ENCODE measurements around the gene LIPF. TPM values are rescaled to one million over a fixed set of nuclear protein-coding genes. Genes with fewer than 3 reads are reported as not detected.
"Not testable (repeated sequence)": the region's sequence is repeated elsewhere in the genome, so short reads cannot be mapped to it uniquely, and the experiment has no call there.

Gene LIPF
- total RNA-seq, 2 donors from 2014 or later, result not detected

- H3K9me3 Mint-ChIP-seq, result no peaks in the 10 kb centered on the region
- ATAC-seq (no peak), DNase-seq (ENCODE audit: low spot score) (no peak)
- no peaks in the 10 kb centered on the region for H3K36me3 Mint-ChIP-seq
- peaks cover 11 to 18% of the 10 kb centered on the region in 2 donors for H3K27me3 Mint-ChIP-seq
- H3K4me3 Mint-ChIP-seq, result no peak overlapping the region
- no peaks in the 10 kb centered on the region for H3K4me1 Mint-ChIP-seq (ENCODE audit: low read depth in 2 of 2)
- H3K27ac Mint-ChIP-seq, result no peak overlapping the region
Measured at GRCh38 chr10:88659725-88660597, 4.3 kb upstream of the LIPF start.

- Mint-ChIP-seq H3K27me3 (peaks cover 11 to 18% of the 10 kb centered on the region in 2 donors), H3K36me3 (no peaks in the 10 kb centered on the region), H3K9me3 (no peaks in the 10 kb centered on the region), H3K27ac (no peak overlapping the region), H3K4me1 (ENCODE audit: low read depth in 2 of 2) (no peaks in the 10 kb centered on the region), H3K4me3 (no peak overlapping the region)
- DNase-seq (ENCODE audit: low spot score), result no peak
- no peak for ATAC-seq
Measured at GRCh38 chr10:88660598-88660884, 3.7 kb upstream of the LIPF start.

- H3K4me1 Mint-ChIP-seq (ENCODE audit: low read depth in 2 of 2), result no peaks in the 10 kb centered on the region
- H3K9me3 Mint-ChIP-seq, result no peaks in the 10 kb centered on the region
- H3K36me3 Mint-ChIP-seq, result no peaks in the 10 kb centered on the region
- no peak overlapping the region for H3K4me3 Mint-ChIP-seq
- ATAC-seq, result no peak
- DNase-seq (ENCODE audit: low spot score), result no peak
- no peak overlapping the region for H3K27ac Mint-ChIP-seq
- peaks cover 11 to 18% of the 10 kb centered on the region in 2 donors for H3K27me3 Mint-ChIP-seq
Measured at GRCh38 chr10:88661018-88661417, 3.2 kb upstream of the LIPF start.

DNA sequence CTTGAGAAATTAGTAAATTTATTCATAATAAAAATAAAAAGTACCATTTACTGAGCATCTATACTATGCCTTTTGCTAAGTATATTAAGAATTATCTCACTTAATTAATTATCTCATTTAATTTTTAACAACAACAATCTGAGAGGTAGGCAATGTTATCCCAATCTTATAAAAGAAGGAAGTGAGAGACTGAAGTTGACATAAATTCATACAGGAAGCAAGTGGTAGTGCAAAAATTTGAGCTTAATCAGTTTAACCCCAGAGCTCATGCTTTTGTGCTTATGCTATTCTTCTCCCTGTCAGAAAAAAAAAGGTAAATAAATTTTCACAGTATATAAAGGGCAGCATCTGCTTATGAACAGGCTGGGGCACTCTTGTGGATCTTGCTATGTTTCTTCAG is 2.7 kb upstream of the LIPF start:
- Mint-ChIP-seq H3K4me3 (no peak overlapping the region), H3K9me3 (no peaks in the 10 kb centered on the region), H3K27ac (no peak overlapping the region), H3K4me1 (ENCODE audit: low read depth in 2 of 2) (no peaks in the 10 kb centered on the region), H3K27me3 (peaks cover 11 to 18% of the 10 kb centered on the region in 2 donors), H3K36me3 (no peaks in the 10 kb centered on the region)
- ATAC-seq (no peak), DNase-seq (ENCODE audit: low spot score) (no peak)

DNA sequence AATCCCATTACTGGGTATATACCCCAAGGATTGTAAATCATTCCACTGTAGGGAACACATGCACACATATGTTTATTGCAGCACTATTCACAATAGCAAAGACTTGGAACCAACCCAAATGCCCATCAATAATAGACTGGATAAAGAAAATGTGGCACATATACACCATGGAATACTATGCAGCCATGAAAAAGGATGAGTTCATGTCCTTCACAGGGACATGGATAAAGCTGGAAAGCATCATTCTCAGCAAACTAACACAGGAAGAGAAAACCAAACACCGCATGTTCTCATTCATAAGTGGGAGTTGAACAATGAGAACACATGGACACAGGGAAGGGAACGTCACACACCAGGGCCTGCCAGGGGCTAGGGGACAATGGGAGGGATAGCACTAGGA is 1.1 kb upstream of the LIPF start:
- H3K36me3 Mint-ChIP-seq; H3K9me3 Mint-ChIP-seq; DNase-seq (ENCODE audit: low spot score); ATAC-seq; H3K4me3 Mint-ChIP-seq; H3K4me1 Mint-ChIP-seq (ENCODE audit: low read depth in 2 of 2); H3K27ac Mint-ChIP-seq: not testable (repeated sequence)
- H3K27me3 Mint-ChIP-seq, result peaks cover 8 to 18% of the 10 kb centered on the region in 2 donors

- H3K9me3 Mint-ChIP-seq, result no peaks in the 10 kb centered on the region
- no peak for ATAC-seq
Measured at GRCh38 chr10:88668465-88668864, 4.2 kb downstream of the LIPF start.

GRCh38 chr10:88670497-88670896 is 6.3 kb downstream of the LIPF start:
- H3K27me3 Mint-ChIP-seq, result peaks cover 13 to 20% of the 10 kb centered on the region in 2 donors
- DNase-seq (ENCODE audit: low spot score), result no peak
- ATAC-seq, result peak; percentile 66 to 94
- no peak overlapping the region for H3K4me3 Mint-ChIP-seq
- H3K9me3 Mint-ChIP-seq, result no peaks in the 10 kb centered on the region
- H3K4me1 Mint-ChIP-seq (ENCODE audit: low read depth in 2 of 2), result peaks cover 0 to 10% of the 10 kb centered on the region in 2 donors
- no peaks in the 10 kb centered on the region for H3K36me3 Mint-ChIP-seq
- no peak overlapping the region for H3K27ac Mint-ChIP-seq

More at GRCh38 chr10:88668465-88668864, 4.2 kb downstream of the LIPF start:
- H3K27me3 Mint-ChIP-seq, result peaks cover 13 to 15% of the 10 kb centered on the region in 2 donors
- peaks cover 0 to 10% of the 10 kb centered on the region in 2 donors for H3K4me1 Mint-ChIP-seq (ENCODE audit: low read depth in 2 of 2)
- no peak overlapping the region for H3K27ac Mint-ChIP-seq
- no peak overlapping the region for H3K4me3 Mint-ChIP-seq
- no peaks in the 10 kb centered on the region for H3K36me3 Mint-ChIP-seq
- no peak for DNase-seq (ENCODE audit: low spot score)

DNA sequence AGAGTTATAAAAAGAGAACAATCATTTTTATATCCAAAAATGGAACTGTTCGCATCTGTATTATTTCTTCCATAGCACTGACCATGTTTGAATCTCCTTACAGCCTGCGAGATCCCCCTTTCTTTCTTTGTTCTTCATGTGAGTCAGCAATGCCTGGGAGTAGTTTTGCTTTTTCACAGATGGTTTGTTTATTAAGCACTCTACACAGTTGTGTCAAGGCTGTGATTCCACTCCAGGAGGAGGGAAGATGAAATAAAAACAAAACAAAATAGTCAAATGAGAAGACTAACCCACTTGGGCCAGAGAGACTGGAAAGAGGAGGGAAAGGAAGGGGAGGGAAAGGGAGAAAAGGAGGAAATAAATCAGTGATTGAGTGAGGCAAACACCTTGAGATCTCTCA is 7.8 kb downstream of the LIPF start:
- H3K4me3 Mint-ChIP-seq, result no peak overlapping the region
- DNase-seq (ENCODE audit: low spot score), result no peak
- H3K27ac Mint-ChIP-seq, result no peak overlapping the region
- ATAC-seq, result no peak
- H3K36me3 Mint-ChIP-seq, result no peaks in the 10 kb centered on the region
- H3K9me3 Mint-ChIP-seq, result no peaks in the 10 kb centered on the region
- H3K27me3 Mint-ChIP-seq, result peaks cover 13 to 20% of the 10 kb centered on the region in 2 donors
- H3K4me1 Mint-ChIP-seq (ENCODE audit: low read depth in 2 of 2), result peaks cover 0 to 10% of the 10 kb centered on the region in 2 donors

DNA sequence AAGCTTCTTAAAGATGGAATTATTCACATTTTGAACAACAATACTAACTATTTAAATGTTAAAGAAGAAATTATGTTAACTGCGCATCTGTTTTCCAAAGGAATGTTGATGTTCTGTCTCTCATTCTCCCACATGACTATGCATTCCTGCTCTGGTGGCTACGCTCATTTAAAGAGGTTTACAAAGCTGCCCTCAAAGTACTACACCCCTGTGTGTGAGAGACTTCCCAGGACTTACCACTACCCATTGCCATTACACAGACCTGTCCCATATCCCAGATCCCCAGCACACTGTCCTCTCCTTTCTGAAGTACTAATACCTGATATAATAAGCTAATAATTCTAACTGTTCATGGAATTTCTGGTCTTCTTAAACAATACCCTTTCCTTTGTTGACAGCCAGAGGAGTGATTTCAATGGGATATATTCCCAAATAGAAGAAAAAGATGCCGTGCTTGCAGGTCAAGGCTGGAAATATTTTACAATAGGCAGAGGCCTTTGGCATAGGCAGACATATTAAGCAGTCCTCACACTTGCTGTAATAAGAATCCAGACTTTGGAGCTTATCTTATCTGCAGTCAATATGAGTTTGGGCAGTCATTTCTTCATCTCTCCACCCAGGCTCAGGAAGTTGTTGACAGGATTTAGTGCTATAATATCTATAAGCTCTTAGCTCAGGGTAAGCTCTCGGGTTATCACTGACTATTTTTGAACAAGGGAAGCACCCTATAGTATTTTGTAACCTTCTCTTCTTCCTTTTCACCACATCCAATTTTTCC is 12.2 kb downstream of the LIPF start:
- Mint-ChIP-seq H3K27me3 (peaks cover 5% of the 10 kb centered on the region in 2 donors), H3K4me1 (ENCODE audit: low read depth in 2 of 2) (peaks cover 0 to 4% of the 10 kb centered on the region in 2 donors), H3K27ac (no peak overlapping the region), H3K4me3 (no peak overlapping the region), H3K9me3 (no peaks in the 10 kb centered on the region), H3K36me3 (no peaks in the 10 kb centered on the region)
- no peak for DNase-seq (ENCODE audit: low spot score)
- no peak for ATAC-seq

DNA sequence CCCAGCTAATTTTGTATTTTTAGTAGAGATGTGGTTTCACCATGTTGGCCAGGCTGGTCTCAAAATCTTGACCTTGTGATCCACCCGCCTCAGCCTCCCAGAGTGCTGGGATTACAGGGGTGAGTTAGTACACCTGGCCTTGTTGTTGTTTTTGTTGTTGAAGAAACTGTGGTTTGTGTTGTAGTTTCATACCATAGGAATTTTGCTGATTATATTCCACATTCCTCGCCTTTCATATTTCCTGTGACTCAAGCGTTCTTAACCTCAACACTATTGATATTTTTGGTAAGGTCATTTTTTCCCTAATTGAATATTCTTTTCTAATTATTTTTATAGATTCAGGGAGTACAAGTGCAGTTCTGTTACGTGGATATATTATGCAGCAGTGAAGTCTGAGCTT is 16.7 kb downstream of the LIPF start:
- Mint-ChIP-seq H3K27ac (no peak overlapping the region), H3K4me3 (no peak overlapping the region), H3K9me3 (no peaks in the 10 kb centered on the region), H3K36me3 (no peaks in the 10 kb centered on the region), H3K27me3 (peaks cover 6 to 12% of the 10 kb centered on the region in 2 donors), H3K4me1 (ENCODE audit: low read depth in 2 of 2) (no peaks in the 10 kb centered on the region)
- no peak for DNase-seq (ENCODE audit: low spot score)
- ATAC-seq, result no peak

DNA sequence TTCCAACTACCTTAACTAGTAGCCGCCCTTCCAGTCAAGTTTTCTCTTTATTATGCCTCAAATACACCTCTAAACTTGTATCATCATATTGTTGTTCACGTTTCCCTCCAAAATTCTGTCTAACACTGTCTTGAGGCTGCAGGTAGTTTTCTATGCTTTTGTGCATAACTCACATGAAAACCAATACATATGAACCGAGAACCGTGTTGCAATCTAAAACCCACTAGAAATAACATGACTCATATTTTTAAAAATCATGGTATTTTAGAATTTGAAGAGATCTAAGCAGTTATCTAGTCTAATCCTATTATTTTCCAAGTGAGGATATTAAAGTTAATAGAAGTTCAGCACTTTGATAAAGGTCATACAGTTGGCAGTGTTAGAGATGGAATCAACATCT is 18.2 kb downstream of the LIPF start:
- Mint-ChIP-seq H3K27me3 (peaks cover 6 to 12% of the 10 kb centered on the region in 2 donors), H3K27ac (no peak overlapping the region), H3K4me1 (ENCODE audit: low read depth in 2 of 2) (no peaks in the 10 kb centered on the region), H3K4me3 (no peak overlapping the region), H3K36me3 (no peaks in the 10 kb centered on the region), H3K9me3 (no peaks in the 10 kb centered on the region)
- DNase-seq (ENCODE audit: low spot score) (no peak), ATAC-seq (no peak)

DNA sequence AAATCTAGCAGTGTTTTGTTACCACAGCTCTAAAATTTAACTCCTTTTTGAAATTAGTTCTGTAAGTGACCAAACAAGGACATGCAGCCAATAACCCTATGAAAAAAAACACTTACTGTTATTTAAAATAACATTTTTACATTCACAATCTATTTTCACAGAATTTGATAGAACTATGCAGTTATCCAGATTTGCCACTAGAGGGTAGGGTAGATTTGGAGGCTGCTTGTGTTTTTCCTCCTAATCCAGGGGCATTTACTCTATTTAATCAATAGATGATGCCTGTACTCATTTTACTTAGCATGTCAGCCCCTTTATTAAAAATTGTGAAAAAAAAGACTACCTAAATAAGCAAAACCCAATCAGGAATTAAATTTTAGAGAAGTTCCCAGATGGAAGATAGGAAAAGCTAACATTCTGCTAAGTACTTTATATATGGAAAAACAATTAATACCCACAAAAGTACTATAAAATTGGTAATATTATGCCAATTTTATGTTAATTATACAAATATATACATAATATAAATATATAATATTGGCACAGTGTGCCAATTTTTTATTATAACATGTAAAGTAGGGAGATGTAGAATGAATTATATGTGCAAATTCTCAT is 23.7 kb downstream of the LIPF start:
- Mint-ChIP-seq H3K27me3 (peaks cover 7 to 14% of the 10 kb centered on the region in 2 donors), H3K4me1 (ENCODE audit: low read depth in 2 of 2) (no peaks in the 10 kb centered on the region), H3K9me3 (no peaks in the 10 kb centered on the region), H3K27ac (no peak overlapping the region), H3K4me3 (no peak overlapping the region), H3K36me3 (no peaks in the 10 kb centered on the region)
- DNase-seq (ENCODE audit: low spot score), result no peak
- ATAC-seq, result no peak

- Mint-ChIP-seq H3K4me3 (no peak overlapping the region), H3K4me1 (ENCODE audit: low read depth in 2 of 2) (no peaks in the 10 kb centered on the region), H3K36me3 (no peaks in the 10 kb centered on the region), H3K27ac (no peak overlapping the region), H3K27me3 (peaks cover 6 to 13% of the 10 kb centered on the region in 2 donors), H3K9me3 (no peaks in the 10 kb centered on the region)
- no peak for ATAC-seq
- no peak for DNase-seq (ENCODE audit: low spot score)
Measured at GRCh38 chr10:88689366-88689765, 25.1 kb downstream of the LIPF start.

Data from natural killer cell treated with Interleukin-12 subunit alpha and Interleukin-12 subunit beta and Interleukin-15 and Interleukin-18, amount 100 ng/mL, for 72 hours (primary cell).